Endodermal cell (in vitro differentiated cells): Measurements from ENCODE around the gene KRT5. TPM values are rescaled to one million over a fixed set of nuclear protein-coding genes. Genes with fewer than 3 reads are reported as not detected.

Experiments
- DNase-seq: peaks from one replicate; pipeline ENCODE4 v3.0.0-alpha.2; 2017
- H3K27ac ChIP-seq: 2 replicates; pipeline ENCODE4 v1.5.1; 2013; ENCODE audit warnings: mild to moderate bottlenecking, low read depth, low read length, moderate library complexity
- H3K27me3 ChIP-seq: 2 replicates; pipeline ENCODE4 v1.6.1; 2013; ENCODE audit warnings: mild to moderate bottlenecking, low read length, moderate library complexity; ENCODE audit not compliant: insufficient read depth, control insufficient read depth, poor library complexity, severe bottlenecking
- H3K36me3 ChIP-seq: 2 replicates; pipeline ENCODE4 v1.7.0; 2013; ENCODE audit warnings: mild to moderate bottlenecking, low read length, moderate library complexity; ENCODE audit not compliant: control insufficient read depth, insufficient read depth
- H3K4me1 ChIP-seq: one replicate; pipeline ENCODE4 v1.7.0; 2013; ENCODE audit warnings: low read length; ENCODE audit not compliant: control insufficient read depth, insufficient read depth
- H3K4me3 ChIP-seq: 2 replicates; pipeline ENCODE4 v1.5.1; 2013; ENCODE audit warnings: mild to moderate bottlenecking, low read length, moderate library complexity
- H3K9ac ChIP-seq: 2 replicates; pipeline ENCODE4 v1.6.1; 2013; ENCODE audit warnings: mild to moderate bottlenecking, low read length, moderate library complexity; ENCODE audit not compliant: poor library complexity, severe bottlenecking; ENCODE audit errors: extremely low read depth
- H3K9me3 ChIP-seq: 2 replicates; pipeline ENCODE4 v1.6.1; 2013; ENCODE audit warnings: mild to moderate bottlenecking, low read length, moderate library complexity; ENCODE audit not compliant: control insufficient read depth
- H3K27ac Mint-ChIP-seq: 2 replicates; pipeline ENCODE4 v1.8.0; 2020; ENCODE audit warnings: mixed read lengths
- H3K27me3 Mint-ChIP-seq: 2 replicates; pipeline ENCODE4 v1.8.0; 2021; ENCODE audit warnings: mild to moderate bottlenecking, mixed read lengths; ENCODE audit not compliant: insufficient read depth
- H3K36me3 Mint-ChIP-seq: 2 replicates; pipeline ENCODE4 v1.8.0; 2020; ENCODE audit warnings: low read depth, mixed read lengths
- H3K4me1 Mint-ChIP-seq: 2 replicates; pipeline ENCODE4 v1.8.0; 2020; ENCODE audit warnings: mixed read lengths
- H3K4me3 Mint-ChIP-seq: 2 replicates; pipeline ENCODE4 v1.8.0; 2020; ENCODE audit warnings: mild to moderate bottlenecking, moderate library complexity, mixed read lengths
- H3K9me3 Mint-ChIP-seq: 2 replicates; pipeline ENCODE4 v1.8.0; 2020; ENCODE audit warnings: mild to moderate bottlenecking, mixed read lengths
- CTCF ChIP-seq: fragments of 200-600 bp; sonication (generic); conservative IDR thresholded peaks from 2 replicates; pipeline ENCODE4 v1.5.0; 2021; ENCODE audit warnings: antibody characterized with exemption, mild to moderate bottlenecking
- WGBS, 2 experiments: methylation state at CpG; one replicate each; pipeline versions ENCODE4 v1.1.5 to v1.1.7; 2013; ENCODE audit warnings: missing lambda C conversion rate in 2 of 2, mixed read lengths in 1 of 2; ENCODE audit not compliant: insufficient coverage in 1 of 2, insufficient read length in 1 of 2; 5-methylcytosine and 5-hydroxymethylcytosine counted together
- long read RNA-seq, 4 experiments: library from polyadenylated mRNA in 2 of 4; library from RNA in 1 of 4; library from capped mRNA in 1 of 4; stranded (forward) in 3 of 4; unstranded in 1 of 4; transcript quantifications; one replicate each; pipeline ENCODE4 v2.0.0, GENCODE V29; 2020 to 2021; ENCODE audit warnings: inconsistent platforms in 1 of 4
- polyA plus RNA-seq, 2 experiments: library from polyadenylated mRNA; stranded (reverse); fragments of 50-300 nt; gene quantifications; one replicate each; pipeline ENCODE4 v1.2.3, GENCODE V29; 2013
- total RNA-seq, 2 donors: library from RNA; stranded (reverse); fragmentation: NEBNext Ultra II Directional in 1 of 2; extraction: Animal tissue kit (Norgen Biotek cat#: 25700) in 1 of 2; gene quantifications; 2 replicates in 1 of 2; 3 replicates in 1 of 2; pipeline ENCODE4 v1.2.1, GENCODE V29; 2021

Gene KRT5
- not detected for total RNA-seq
- polyA plus RNA-seq (2013, experiment 1 of 2) = not detected
- not detected for polyA plus RNA-seq (2013, experiment 2 of 2)
- long read RNA-seq, experiment 1 = 0 reads
- long read RNA-seq, experiment 2 = 0 reads
- long read RNA-seq, experiment 3 = 0 reads
- long read RNA-seq, experiment 4 = 0 reads

- H3K4me1 Mint-ChIP-seq = peaks cover 23% of the 10 kb centered on the region
- no peaks in the 10 kb centered on the region for H3K36me3 Mint-ChIP-seq
- H3K27me3 Mint-ChIP-seq = peaks cover 2% of the 10 kb centered on the region
- H3K36me3 ChIP-seq = no peaks in the 10 kb centered on the region
- no peak within 1 kb of the TSS for H3K4me3 ChIP-seq
- no peak for TF ChIP-seq CTCF
- peak; percentile 46 for DNase-seq
- H3K4me3 Mint-ChIP-seq = no peak within 1 kb of the TSS
- no peak within 1 kb of the TSS for H3K27ac ChIP-seq
- H3K9me3 ChIP-seq = no peaks in the 10 kb centered on the region
- H3K4me1 ChIP-seq = peaks cover 7% of the 10 kb centered on the region
- no peaks in the 10 kb centered on the region for H3K27me3 ChIP-seq
- 94 to 96% methylated on average over 24 to 29 of the region's 29 CpGs for WGBS, 2 experiments
- no peaks in the 10 kb centered on the region for H3K9me3 Mint-ChIP-seq
- no peak within 1 kb of the TSS for H3K27ac Mint-ChIP-seq
- H3K9ac ChIP-seq = no peak within 1 kb of the TSS
These were observed at the start of gene KRT5 for GRCh38 chr12:52519826-52520662. KRT5 (minus strand) TSS chr12:52520394; CDS start chr12:52520296, 98 bp downstream.

GRCh38 chr12:52568111-52568510 lies 47.9 kb upstream of the KRT5 start:
- DNase-seq = no peak
- Histone ChIP-seq H3K27me3 (peaks cover 14% of the 10 kb centered on the region), H3K27ac (no peak overlapping the region), H3K9ac (no peak overlapping the region), H3K36me3 (no peaks in the 10 kb centered on the region), H3K4me1 (no peaks in the 10 kb centered on the region), H3K9me3 (no peaks in the 10 kb centered on the region), H3K4me3 (no peak overlapping the region)
- Mint-ChIP-seq H3K4me1 (peaks cover 7% of the 10 kb centered on the region), H3K9me3 (no peaks in the 10 kb centered on the region), H3K4me3 (no peak overlapping the region), H3K36me3 (no peaks in the 10 kb centered on the region), H3K27ac (no peak overlapping the region), H3K27me3 (peaks cover 28% of the 10 kb centered on the region)
- WGBS, 2 experiments = 93 to 94% methylated on average over 12 of the region's 12 CpGs
- TF ChIP-seq CTCF = no peak

GRCh38 chr12:52566847-52567291 lies 46.7 kb upstream of the KRT5 start:
- WGBS, 2 experiments = 74 to 88% methylated on average over 4 to 8 of the region's 8 CpGs
- no peaks in the 10 kb centered on the region for H3K9me3 ChIP-seq
- no peaks in the 10 kb centered on the region for H3K36me3 Mint-ChIP-seq
- H3K4me1 Mint-ChIP-seq = peaks cover 7% of the 10 kb centered on the region
- H3K4me3 Mint-ChIP-seq = no peak overlapping the region
- H3K27me3 Mint-ChIP-seq = peaks cover 24% of the 10 kb centered on the region
- H3K27me3 ChIP-seq = peaks cover 14% of the 10 kb centered on the region
- no peaks in the 10 kb centered on the region for H3K4me1 ChIP-seq
- DNase-seq = peak; percentile 76
- no peak overlapping the region for H3K4me3 ChIP-seq
- no peak for TF ChIP-seq CTCF
- no peaks in the 10 kb centered on the region for H3K36me3 ChIP-seq
- H3K9me3 Mint-ChIP-seq = no peaks in the 10 kb centered on the region
- H3K27ac ChIP-seq = no peak overlapping the region
- H3K27ac Mint-ChIP-seq = peak overlapping the region; percentile 59
- no peak overlapping the region for H3K9ac ChIP-seq
